Stimulated activated CD8-positive, alpha-beta memory T cell treated with anti-CD3 and anti-CD28 coated beads, Interleukin-12 subunit alpha, Interleukin-12 subunit beta, amount 100 ng/mL, for 24 hours (primary cell): Measurements from ENCODE around the gene INTS7.

Experiments
- DNase-seq: peaks from one replicate; pipeline ENCODE4 v3.0.0-alpha.2; 2020; ENCODE audit errors: extremely low read depth

INTS7 gene

DNA sequence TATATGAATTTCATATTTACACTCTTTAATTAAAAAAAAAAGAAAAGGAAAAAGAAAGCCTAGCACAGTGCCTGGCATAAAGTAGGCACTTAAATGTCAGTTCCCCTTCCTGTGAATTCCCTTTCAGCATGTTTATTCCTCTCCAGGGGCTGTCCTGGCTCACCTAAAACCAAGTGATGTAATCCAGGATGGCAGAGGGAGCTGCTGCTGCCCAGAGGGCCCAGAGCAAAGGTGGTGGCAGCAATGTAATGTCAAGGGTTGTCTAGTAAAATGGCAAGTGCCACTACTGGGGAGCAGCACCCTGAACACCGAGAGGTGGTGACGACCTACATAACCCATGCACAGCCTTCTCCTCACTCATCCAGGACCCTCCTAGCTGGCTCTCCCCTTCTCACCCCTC is 126.4 kb downstream of the INTS7 start:
- no peak for DNase-seq

GRCh38 chr1:211908453-211908852 is 126.9 kb downstream of the INTS7 start:
- DNase-seq = no peak

DNA sequence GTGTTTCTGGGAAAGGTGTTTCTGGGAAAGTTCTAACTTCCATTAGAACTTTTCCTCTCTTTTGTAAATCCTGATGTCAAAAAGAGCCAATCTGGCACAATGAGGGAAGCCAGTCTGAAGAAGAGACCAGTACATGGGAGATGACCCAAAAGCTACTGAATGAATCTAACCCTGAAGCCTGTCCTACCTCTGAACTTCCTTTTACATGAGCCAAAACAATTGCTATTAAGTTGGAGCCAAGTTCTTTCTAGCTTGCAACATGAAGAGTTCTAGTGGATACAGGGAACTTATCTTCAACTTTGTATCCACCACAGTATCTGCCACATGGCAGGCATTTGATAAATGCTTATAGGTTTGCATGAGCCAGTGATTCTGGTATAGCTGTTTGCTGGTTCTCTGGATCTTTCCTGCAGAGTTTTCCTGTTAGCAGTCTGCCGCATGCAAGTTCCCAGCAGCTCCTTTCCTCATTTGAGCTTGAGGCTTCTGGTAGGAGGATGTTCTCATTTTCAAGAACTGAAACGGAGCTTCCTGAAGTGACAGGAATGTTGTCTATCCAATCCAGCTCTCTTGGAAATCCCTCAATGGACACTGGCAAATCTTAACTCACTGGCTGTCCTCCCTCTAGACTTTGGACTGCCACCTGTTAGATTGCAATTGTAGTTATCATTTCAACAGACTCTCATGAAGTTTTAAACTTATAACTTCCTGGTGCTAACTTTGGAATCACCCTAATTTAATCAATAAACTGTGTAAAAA is 131.7 kb downstream of the INTS7 start:
- DNase-seq = no peak

GRCh38 chr1:211902624-211903291 is 132.6 kb downstream of the INTS7 start:
- DNase-seq = no peak

DNA sequence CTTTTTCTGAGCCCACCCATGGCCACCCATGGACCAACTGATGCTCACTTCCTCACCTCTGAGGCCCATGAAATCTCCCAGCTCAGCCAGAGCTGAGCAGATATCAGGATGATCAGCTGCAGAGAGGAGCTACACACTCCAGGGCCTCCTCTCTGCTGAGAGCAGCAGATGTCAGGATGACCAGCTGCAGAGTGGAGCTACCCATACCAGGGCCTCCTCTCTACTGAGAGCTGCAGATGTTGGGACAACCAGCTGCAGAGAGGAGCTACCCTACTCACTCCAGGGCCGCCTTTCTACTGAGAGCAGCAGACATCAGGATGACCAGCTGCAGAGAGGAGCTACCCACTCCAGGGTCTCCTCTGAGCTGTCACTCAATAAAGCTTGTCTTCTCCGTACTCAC is 133.4 kb downstream of the INTS7 start:
- DNase-seq = no peak

DNA sequence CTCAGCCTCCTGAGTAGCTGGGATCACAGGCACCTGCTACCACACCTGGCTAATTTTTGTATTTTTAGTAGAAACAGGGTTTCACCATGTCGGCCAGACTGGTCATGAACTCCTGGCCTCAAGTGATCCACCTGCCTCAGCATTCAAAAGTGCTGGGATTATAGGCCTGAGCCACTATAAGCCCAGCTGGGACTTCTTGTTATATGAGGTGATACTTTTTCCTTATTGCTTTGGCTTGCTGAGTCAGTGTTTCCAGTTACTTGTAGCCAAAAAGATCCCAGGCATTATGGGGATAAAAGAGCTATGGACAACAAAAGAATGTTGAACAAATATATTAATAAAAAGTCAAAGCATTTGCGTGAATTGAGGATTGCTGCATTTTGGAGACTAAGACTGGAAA is 134.9 kb downstream of the INTS7 start:
- DNase-seq = no peak

DNA sequence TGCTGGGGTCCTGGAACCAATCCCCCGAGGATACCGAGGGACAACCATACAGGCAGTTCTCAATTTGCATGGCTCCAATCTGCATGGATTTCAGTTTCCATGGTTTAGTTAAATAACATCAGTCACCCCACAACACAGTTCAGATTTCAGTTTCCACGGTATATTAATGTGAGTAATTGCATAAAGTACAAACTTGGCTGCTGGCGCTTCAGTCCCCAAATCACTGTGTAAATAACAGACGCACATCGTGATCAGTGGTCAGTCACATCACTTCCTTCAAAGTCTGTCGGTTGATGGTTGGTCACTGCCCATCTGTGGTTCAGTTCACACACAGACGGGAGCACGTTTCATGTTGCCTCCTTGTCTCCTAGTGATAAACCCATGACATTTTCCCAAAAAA is 138.4 kb downstream of the INTS7 start:
- DNase-seq = no peak

DNA sequence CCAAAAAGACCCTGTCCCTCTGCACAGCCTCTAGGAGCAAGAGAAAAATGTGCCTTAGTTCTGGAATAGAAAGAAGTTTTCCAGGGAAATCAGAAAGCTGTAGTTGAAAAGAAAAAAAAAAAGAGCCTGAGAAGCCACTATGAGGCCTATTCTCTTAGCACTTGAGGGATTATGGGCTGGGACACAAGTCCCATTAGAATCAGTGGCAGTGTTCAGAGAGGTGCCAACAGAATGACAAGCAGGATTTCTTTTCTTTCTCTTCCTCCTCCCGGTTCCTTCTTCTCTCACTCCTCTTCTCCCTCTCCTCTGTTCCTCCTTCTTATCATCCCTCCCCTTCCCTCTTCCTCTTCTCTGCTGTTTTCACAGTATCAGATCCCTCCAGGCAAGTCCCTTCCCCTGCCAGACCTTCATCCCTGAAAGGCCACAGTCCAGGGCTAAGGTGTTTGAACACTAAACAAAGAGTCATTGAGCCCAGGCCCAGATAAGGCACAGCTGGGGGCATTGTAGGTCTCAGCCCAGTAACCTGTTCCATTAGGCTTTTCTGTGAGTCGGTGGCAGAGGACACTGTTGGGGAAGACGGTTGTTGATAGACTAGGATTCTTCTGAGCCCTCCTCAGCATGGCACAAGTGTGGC is 140.1 kb downstream of the INTS7 start:
- DNase-seq = no peak

DNA sequence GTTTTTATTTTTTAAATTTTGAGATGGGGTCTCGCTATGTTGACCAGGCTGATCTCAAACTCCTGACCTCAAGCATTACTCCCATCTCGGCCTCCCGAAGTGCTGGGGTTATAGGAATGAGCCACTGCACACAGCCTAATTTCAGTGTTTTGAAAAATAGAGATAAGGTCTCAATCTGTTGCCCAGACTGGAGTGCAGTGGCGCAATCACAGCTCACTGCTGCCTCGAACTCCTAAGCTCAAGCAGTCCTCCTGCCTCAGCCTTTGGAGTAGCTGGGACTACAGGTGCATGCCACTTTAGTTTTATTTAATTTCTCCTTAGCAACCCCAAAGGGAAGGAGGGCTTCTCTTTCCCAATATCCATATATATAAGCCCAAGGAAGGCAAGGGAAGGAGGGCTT is 141.0 kb downstream of the INTS7 start:
- DNase-seq = no peak

- DNase-seq = no peak
Observed at GRCh38 chr1:211893260-211893659, 142.1 kb downstream of the INTS7 start.

GRCh38 chr1:211892577-211892976 is 142.8 kb downstream of the INTS7 start:
- no peak for DNase-seq

DNA sequence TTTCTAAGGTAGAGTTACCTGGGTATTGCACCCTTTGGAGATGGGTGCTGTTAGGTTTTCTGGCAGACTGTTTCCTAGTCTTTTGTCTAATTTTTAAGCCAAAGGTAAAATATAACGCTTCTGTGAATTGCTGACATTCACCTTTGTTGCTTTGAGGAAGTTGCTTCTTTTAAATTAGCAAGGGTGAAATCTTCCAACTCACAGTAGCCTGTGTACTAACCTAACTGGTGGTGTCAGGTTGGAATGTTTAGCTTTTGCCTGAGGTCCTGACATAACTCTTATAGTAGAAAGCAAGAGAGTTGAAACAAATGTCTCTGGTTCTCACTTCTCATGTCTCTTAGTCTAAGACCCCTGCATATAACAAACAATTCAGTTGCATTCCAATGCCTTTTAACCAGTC is 143.6 kb downstream of the INTS7 start:
- no peak for DNase-seq
